ENCODE results near the gene NOP9.

DNA sequence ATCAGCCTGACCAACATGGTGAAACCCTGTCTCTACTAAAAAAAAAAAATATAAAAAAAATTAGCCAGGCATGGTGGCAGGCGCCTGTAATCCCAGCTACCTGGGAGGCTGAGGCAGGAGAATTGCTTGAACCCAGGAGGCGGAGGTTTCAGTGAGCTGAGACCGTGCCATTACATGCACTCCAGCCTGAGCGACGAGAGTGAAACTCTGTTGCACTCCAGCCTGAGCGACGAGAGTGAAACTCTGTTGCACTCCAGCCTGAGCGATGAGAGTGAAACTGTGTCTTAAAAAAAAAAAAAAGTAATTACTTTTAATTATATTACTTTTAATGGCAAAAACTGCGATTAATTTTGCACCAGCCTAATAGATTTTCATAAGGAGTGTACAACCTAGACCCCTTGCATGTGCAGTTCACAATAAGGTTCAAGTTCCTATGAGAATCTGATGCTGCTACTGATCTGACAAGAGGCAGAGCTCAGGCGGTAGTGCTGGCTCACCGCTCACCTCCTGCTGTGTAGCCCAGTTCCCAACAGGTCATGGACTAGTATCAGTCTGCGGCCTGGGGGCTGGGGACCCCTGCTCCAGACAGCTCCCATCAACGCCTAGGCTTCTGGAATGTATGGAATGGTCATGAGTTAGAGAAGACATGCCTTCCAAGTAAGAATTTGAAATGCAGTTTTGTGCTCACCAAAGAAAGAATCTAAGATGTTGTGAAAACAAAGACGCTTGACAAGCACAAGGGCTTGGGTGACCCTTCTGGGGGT lies 21.7 kb downstream of the NOP9 start:
- TF ChIP-seq EZH2phosphoT487 (IDR thresholded peaks at IDR 0.05; ENCODE audit: borderline replicate concordance) (no peak), YY1 (IDR thresholded peaks at IDR 0.05; ENCODE audit: extremely low read depth, insufficient replicate concordance, low read depth, low read length) (no peak), EZH2 (IDR thresholded peaks at IDR 0.05) (no peak), RAD21 (IDR thresholded peaks at IDR 0.05; ENCODE audit: low read depth) (no peak)
- TF ChIP-seq, protein P1, sequence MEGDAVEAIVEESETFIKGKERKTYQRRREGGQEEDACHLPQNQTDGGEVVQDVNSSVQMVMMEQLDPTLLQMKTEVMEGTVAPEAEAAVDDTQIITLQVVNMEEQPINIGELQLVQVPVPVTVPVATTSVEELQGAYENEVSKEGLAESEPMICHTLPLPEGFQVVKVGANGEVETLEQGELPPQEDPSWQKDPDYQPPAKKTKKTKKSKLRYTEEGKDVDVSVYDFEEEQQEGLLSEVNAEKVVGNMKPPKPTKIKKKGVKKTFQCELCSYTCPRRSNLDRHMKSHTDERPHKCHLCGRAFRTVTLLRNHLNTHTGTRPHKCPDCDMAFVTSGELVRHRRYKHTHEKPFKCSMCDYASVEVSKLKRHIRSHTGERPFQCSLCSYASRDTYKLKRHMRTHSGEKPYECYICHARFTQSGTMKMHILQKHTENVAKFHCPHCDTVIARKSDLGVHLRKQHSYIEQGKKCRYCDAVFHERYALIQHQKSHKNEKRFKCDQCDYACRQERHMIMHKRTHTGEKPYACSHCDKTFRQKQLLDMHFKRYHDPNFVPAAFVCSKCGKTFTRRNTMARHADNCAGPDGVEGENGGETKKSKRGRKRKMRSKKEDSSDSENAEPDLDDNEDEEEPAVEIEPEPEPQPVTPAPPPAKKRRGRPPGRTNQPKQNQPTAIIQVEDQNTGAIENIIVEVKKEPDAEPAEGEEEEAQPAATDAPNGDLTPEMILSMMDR (IDR thresholded peaks at IDR 0.05 in 2 of 3, conservative IDR thresholded peaks at IDR 0.05 in 1 of 3; ENCODE audit: borderline replicate concordance in 1 of 3, insufficient read depth in 1 of 3, low read depth in 2 of 3, low read length in 2 of 3): no peak
- TF ChIP-seq, protein P2, sequence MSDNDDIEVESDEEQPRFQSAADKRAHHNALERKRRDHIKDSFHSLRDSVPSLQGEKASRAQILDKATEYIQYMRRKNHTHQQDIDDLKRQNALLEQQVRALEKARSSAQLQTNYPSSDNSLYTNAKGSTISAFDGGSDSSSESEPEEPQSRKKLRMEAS (IDR thresholded peaks at IDR 0.05): no peak
- TF ChIP-seq, protein P3, sequence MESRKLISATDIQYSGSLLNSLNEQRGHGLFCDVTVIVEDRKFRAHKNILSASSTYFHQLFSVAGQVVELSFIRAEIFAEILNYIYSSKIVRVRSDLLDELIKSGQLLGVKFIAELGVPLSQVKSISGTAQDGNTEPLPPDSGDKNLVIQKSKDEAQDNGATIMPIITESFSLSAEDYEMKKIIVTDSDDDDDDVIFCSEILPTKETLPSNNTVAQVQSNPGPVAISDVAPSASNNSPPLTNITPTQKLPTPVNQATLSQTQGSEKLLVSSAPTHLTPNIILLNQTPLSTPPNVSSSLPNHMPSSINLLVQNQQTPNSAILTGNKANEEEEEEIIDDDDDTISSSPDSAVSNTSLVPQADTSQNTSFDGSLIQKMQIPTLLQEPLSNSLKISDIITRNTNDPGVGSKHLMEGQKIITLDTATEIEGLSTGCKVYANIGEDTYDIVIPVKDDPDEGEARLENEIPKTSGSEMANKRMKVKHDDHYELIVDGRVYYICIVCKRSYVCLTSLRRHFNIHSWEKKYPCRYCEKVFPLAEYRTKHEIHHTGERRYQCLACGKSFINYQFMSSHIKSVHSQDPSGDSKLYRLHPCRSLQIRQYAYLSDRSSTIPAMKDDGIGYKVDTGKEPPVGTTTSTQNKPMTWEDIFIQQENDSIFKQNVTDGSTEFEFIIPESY (IDR thresholded peaks at IDR 0.05; ENCODE audit: extremely low read depth, insufficient replicate concordance, low read length): no peak
